Measurements from ENCODE around the gene KIF24.
"Not testable (repeated sequence)": the region's sequence is repeated elsewhere in the genome, so short reads cannot be mapped to it uniquely, and the experiment has no call there.

The KIF24 gene

DNA sequence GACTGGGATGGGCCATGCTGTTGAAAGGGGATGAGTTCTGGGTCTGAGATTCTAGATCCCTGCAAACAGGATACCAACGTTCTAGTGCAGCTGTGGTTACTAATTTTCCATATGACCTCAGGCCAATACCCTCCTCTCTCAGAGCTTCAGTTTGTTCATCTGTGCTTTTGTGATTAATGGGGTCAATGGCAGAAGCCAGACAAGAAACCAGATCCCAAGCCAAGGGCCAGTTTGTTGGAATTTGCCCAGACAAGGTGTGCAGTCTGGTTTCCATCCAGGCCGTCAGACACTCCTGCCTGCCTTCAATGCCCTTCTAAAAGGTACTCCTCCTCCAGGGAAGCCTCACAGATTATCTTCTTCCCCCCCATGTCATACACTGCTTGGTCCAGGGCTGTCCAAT, 36.2 kb upstream of the KIF24 start:
- DNase-seq (ENCODE audit: low spot score), result no peak

DNA sequence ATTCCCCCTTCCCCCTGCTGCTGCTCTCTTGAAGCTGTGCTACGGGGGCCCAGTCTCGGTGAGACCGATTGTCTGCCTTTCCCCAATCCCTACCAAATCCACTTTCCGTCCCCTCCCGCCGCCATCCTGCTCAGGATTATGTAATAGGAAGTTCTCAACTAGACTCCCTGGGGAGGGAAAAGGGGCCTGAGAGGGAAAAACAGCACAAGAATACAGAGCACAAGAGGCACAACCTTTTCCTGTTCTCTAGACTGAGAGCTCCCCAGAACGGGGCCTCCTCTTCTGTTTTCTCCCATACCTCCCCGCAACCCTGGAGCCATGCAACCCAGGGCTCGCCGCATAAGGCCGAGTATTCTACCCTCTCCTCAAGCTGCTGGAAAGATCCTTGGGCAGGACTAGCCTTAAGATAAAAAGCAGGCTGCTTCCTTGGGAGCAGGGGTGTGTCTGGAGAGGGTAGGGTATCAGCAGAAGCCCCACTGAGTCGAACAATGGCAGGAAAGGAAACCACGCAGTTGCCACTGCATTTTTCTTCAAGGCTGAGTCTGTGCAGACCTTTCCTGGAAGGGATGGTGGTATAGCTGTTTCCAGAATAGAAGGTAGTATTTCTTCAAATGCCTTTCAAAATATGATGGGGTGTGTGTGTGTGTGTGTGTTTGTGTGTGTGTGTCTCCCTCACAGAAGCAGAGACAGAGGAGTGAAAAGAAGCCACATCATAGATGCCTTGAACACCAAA, 34.7 kb upstream of the KIF24 start:
- no peak for DNase-seq (ENCODE audit: low spot score)

DNA sequence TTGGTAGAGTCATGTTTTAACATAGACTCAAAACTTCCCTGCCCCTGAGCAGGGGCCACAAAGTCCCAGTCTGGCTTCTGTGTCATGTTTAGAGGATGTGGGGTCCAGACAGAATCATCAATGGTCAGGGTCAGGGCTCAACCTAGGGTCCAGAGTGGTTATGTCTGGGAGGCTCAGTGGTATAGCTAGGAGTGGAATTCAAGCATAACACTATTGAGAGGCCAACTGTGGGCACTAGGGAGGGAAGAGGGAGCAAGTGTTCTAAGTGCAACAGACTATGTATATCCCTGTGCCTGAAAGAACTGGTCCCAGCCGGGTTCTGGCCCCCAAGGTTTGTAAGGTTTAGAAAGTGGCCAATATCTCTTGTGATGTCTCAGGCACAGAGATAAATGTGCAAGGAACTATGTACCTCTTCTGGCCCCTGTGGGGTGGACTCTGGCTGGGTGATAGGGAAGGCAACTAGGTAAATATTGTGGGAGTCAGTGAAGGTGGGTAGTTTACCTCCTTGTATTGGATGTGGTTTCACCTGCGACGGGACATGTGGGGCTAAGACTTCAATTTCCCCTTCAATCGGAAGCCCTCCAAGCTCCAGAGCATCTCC, 33.6 kb upstream of the KIF24 start:
- no peak for DNase-seq (ENCODE audit: low spot score)

DNA sequence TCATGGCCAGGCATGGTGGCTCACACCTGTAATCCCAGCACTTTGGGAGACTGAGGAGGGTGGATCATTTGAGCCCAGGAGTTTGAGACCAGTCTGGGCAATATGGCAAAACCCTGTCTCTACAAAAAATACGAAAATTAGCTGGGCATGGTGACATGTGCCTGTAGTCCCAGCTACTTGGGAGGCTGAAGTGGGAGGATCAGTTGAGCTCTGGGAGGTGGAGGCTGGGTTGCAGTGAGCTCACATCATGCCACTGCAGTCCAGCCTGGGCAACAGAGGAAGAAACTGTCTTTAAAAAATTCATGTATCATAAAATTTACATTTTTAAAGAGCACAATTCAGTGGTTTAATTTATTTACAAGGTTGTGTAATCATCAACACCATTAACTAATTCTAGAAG, 23.9 kb upstream of the KIF24 start:
- DNase-seq (ENCODE audit: low spot score), result not testable (repeated sequence)

DNA sequence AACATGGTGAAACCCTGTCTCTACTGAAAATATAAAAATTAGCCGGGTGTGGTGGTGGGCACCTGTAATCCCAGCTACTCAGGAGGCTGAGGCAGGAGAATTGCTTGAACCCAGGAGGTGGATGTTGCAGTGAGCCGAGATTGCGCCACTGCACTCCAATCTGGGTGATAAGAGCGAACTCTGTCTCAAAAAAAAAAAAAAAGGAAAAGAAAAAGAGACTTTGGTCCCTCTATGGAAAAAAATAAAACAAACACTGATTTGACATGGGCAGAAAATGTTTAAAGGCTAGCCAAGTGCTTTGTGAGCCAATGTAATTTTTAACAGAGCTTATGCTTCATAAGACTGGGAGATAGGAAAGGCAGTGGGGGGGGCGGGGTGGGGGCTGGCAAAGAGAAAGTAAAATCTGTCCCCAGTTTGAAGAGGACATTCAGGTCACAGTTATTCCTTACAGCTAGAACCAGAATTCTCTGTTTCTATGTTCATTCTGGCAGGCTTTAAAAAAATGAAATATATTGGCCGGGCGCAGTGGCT, 23.1 kb upstream of the KIF24 start:
- not testable (repeated sequence) for DNase-seq (ENCODE audit: low spot score)

DNA sequence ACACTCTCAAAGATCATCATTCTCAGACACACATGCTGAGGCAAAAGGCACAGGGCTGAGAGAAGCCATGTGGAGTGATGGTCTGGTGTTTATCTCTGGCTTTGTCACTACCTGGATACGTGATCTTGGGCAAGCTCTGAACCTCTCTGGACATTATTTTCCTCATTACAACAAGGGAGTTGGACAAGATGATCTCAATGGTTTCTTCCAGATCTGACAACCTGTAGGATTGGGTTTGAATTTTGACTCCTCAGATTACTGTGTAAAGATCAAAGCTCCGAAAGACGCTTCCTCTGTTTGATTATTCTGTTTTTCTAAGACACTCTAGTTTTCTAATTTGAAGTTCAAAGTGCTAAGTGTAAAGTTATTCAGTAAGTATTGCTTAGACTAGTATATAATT, 20.3 kb upstream of the KIF24 start:
- no peak for DNase-seq (ENCODE audit: low spot score)

DNA sequence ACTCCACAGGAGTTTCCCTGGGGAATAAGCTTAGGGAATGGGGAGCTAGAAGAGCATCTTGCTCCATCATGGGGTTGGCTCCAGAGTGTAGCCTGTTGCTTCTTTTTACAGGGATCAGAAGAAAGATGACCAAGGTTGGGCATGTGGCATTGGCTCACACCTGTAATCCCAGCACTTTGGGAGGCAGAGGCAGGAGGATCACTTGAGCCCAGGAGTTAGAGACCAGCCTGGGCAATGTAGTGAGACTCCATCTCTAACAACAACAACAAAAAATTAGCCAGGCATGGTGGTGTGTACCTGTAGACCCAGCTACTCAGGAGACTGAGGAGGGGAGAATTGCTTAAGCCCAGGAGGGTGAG, 18.7 kb upstream of the KIF24 start:
- DNase-seq (ENCODE audit: low spot score), result no peak

DNA sequence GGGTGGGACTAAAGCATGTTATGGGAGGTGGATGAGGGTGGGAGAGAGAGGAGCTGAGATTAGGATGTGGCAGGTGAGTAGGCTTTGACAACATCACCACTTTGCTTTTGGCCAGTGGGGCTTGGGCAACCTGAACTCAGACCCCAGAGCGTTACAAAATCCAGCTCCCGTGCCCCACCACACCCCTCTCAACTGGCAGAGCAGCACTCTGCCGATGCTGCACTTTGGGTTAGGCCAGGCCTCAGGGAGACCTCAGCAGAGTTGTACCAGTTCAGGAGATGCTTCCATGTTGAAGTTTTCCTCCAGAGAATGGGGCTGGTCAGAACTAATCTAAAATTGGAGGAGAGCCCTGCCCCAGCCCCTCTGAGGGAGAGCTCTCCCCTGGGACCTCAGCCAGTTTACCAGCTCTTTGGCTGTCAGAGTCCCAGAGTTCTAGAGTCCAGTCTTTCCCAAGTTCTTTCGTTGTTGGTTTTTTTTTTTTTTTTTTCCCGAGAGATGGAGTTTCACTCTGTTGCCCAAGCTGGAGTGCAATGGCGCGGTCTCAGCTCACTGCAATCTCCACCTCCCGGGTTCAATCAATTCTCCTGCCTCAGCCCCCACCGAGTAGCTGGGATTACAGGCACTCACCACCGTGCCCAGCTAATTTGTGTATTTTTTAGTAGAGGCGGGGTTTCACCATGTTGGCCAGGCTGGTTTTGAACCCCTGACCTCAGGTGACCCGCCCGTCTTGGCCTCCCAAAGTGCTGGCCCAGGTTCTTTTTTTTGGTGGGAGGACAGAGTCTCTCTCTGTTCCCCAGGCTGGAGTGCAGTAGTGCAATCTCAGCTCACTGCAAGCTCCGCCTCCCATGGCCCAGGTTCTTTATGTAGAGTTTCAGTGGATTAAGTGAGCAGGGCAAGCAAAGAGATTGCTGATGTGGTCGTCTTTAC, 18.1 kb upstream of the KIF24 start:
- no peak for DNase-seq (ENCODE audit: low spot score)

DNA sequence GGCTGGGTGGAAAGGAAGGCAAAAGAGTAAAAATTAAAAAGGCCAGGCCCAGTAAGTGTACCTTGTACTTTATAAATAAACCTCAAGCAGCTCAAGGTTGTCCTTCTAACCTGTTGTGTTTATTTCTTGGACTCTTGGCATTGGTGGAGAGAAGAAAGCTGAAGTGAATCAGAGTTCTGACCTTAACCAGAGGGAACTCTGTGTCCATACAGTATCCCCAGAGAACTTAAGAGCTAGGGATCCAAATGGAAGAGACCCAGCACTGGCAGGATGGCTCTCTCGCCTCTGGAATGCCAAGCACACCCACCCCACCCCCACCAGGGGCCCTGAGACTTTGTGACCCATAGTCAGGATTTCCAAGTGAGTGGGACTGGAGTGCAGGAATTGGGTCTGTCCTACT, 14.5 kb upstream of the KIF24 start:
- no peak for DNase-seq (ENCODE audit: low spot score)

DNA sequence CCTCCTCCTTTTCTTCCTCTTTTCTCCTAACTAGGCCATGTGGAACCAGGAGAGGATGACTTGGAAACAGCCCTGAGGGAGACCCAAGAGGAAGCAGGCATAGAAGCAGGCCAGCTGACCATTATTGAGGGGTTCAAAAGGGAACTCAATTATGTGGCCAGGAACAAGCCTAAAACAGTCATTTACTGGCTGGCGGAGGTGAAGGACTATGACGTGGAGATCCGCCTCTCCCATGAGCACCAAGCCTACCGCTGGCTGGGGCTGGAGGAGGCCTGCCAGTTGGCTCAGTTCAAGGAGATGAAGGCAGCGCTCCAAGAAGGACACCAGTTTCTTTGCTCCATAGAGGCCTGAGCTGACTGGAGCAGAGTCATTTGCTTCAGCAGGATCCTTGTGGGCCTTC, 14.0 kb upstream of the KIF24 start:
- DNase-seq (ENCODE audit: low spot score), result no peak

DNA sequence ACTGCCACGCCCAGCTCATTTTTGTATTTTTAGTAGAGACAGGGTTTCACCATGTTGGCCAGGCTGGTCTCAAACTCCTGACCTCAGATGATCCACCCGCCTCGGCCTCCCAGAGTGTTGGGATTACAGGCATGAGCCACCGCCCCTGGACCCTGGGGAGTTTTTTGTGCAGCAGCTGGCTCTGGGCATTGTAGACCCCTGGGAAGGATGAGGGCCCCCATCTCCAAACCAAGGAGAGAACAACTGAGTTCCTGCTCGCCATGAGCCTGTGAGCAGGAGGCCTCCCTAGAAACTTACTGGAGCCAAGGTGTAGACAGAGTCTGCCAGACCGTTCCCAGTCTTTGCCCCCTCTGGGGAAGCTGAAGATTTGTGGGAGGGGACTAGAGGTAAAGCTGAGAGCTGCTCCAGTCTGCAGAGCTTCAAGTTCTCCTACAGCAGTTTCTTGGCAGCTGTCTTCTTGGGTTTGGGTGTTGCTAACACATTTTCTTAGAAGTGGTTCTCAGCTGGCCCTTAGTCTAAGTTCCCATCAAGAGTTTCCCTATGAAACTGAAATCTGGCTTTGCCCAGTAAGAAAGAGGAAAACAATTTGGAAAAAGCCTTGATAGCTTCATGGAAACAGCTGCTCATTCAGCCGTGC, 12.7 kb upstream of the KIF24 start:
- DNase-seq (ENCODE audit: low spot score), result no peak

DNA sequence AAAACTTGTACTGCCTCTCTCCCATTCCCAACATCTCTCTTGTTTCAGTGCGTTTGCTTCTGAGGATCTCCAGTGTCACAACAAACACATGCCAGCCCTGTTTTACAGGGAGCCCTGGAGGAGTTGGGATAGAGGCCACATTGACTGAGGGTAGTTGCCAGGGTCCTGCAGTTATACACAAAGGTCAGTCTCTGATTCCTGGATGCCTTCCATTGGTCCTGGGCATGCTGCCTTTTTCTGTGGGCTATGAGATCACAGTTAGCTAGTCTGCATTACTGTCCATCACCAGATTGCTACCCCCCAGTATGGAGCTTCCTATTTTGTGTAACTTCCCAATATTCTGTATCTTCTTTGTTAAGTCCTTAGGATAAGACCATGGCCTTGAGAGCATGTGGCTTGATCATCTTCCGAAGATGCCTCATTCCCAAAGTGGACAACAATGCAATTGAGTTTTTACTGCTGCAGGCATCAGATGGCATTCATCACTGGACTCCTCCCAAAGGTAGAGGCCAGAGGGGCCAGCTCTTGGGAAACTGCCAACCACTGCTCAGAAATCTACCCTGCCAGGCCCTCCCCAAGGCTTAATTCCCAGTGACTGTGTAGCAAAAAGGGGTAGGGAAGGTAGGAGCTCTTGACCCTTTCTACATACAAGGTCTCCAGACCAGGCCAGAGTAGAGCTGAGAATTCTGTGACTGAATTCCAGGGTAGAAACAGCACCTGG, 9.8 kb upstream of the KIF24 start:
- no peak for DNase-seq (ENCODE audit: low spot score)

DNA sequence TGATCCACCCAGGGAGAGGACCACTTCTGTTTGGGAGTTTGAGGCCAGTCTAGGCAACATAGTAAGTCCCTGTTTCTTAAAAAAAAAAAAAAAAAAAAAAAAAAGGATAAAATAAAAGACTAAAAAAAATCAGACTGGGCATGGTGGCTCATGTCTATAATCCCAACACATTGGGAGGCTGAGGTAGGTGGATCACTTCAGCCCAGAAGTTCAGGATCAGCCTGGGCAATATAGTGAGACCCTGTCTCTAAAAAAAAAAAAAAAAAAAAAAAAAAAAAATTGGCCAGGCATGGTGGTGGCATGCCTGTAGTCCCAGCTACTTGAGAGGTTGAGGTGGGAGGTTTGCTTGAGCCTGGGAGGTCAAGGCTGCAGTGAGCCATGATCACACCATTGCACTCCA, 9.0 kb upstream of the KIF24 start:
- DNase-seq (ENCODE audit: low spot score), result not testable (repeated sequence)

DNA sequence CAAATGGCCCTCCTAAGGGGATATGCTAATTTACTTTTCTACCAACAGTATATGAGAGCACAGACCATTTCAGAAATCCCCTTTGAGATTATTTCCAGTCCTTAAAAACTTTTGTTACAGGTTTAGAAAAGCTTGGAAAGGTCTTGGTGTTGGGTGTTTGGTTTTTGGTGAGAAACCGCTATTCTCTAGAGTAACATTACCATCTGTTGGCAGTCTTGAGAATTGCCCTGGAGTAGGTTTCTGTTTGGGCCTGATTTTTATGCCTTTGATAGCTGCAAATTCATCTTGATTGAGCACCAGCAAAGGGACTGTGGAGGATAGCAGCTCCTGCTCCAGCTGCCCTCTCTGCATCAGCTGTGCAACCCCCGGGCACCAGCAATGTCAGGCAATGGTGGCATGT, 8.3 kb upstream of the KIF24 start:
- no peak for DNase-seq (ENCODE audit: low spot score)

DNA sequence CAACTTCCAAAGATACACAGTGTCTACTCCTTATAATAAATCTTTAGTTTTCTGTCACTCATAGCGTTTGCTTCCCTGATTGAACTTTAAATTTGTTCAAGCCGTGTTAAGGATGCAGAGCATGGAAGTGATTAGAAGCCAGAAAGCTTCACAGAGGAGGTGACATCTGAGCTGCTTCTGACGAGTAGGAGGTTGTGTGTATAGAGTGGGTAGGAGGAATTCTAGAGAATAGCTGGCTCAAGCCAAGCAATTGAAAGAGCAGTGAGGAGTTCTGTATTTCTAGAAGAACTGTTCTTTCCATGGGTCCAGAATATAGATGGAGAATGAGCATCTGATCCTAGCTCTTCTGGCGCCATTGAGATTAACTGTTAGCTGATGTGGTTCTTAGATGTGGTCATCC, 6.3 kb upstream of the KIF24 start:
- DNase-seq (ENCODE audit: low spot score), result no peak

DNA sequence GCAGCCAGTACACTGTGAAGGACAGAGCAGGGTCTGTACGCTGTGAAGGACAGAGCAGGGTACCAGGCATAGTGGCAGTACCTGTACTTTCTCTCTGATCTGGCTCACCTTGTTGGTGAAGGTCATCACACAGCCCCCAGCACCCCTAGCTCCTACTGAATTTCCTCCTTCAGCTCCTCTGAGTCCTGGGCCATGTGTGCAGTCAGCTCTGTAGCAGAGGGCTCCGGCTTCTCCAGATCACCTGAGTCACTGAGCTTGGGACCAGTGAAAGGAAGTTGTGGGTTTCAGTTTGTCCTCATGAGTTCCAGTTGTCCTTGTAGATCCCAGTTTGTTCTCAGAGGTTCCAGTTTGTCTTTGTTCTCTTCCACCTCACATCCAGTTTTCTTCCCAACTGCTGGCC, 5.8 kb upstream of the KIF24 start:
- DNase-seq (ENCODE audit: low spot score), result no peak

DNA sequence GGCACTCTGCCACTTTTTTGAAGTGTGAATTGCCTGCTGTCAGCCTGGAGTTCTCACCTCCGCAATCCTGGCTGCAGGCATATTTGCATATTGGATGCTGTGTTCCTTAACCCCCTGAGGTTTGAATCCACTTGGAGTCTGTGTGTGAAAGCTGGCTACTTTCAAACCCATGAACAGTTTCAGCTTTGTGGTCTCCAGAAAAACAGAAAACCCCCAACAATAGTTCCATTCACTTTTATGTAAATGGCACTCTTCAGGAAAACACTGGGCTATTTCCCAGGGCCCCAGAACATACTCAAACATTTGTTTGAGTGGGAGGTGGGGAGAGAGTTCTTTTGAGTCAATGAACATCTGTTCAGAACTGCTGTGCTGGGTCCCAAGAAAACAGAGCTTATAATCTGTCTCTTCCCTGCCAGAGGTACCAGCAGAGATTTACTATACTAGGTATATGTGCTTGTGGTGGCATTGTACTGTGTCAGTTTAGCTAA, 5.3 kb upstream of the KIF24 start:
- no peak for DNase-seq (ENCODE audit: low spot score)

DNA sequence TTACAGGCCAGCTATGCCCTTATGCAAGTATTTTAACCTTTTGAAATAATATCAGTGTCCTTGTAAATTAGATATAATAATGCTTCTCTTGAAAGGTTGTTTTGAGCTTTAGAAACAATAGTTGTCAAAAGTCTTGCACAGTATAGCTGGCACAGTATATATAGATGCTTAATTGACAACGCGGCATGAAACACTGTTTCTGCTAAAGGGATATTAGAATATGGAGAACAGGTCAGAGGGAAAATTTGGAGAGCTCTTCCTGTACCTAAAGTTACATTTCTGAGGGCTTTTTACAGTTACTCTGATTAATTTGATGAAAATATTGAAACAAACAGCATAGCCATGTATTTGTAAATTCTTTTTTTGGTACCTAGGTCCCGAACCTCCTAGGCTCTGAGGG, 4.8 kb upstream of the KIF24 start:
- DNase-seq (ENCODE audit: low spot score), result no peak

DNA sequence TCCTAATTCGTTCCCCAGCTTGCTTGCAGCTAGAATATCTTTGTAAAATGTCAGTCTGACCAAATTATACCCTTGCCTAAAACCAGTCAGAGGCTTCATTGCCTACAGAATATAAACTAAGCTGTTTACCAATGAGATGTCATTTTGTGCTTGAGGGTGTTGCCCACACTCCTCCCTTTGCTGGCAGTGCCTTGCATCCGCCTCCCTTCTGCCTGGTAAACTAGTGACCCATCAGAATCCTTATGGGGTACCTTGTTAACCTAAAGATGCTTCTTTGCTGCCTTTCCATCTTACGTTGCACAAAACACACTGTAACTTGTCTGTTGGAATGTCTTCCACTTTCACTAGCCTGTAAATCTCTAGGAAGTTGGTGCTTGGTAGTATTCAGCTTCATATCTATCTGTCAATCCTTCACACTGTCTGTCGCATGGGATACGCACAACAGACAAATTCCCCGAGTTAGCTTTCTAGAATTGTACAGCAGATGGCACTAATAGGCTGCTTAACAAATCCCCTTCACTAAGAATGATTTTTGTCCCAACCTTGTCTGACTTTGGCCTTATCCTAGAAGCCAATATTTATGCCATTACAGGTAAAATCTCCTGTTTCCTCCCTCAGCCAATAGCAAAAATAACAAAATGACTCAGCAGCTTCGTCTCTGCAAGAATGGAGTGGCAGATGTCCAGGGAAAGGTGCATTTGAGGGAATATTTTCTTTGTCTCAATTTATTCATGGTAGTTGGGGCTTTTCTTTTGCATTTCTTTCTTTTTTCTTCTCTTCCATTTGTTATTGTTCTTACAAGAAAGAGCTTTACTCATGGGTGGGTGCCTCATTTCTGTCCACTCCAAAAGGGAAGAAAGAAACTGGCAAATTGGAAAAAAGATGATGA, 3.3 kb upstream of the KIF24 start:
- peak; percentile 25 for DNase-seq (ENCODE audit: low spot score)

DNA sequence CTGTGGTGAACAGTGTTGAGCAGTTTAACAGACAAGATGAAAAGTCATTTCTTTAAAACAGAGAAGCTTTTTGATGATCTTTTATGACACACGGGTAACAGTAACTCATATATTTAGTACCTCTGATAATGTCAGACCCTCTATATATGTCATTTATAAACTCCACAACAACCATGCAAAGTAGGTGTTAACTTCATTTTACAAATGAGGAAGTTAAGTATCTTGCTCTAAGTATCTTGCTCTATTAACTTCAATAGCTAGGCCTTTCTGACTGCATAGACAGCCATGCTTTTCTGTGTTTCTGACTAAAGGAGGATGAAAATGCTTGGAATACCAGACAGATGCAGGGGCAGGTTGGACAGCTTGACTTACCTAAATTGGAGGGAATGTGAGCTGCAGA, 2.1 kb upstream of the KIF24 start:
- DNase-seq (ENCODE audit: low spot score), result no peak
